Astrocyte (in vitro differentiated cells and primary cell): ENCODE results near the gene THYN1.

ENCODE experiments used
- CTCF ChIP-seq: IDR thresholded peaks from 2 replicates; pipeline ENCODE4 v1.5.1; 2011; ENCODE audit warnings: low read depth, mild to moderate bottlenecking, inconsistent platforms, low read length, moderate library complexity; ENCODE audit not compliant: insufficient read depth
- EZH2 ChIP-seq: IDR thresholded peaks from 2 replicates; pipeline ENCODE4 v1.6.1; 2012; ENCODE audit warnings: mild to moderate bottlenecking, low read length, inconsistent platforms; ENCODE audit not compliant: insufficient read depth

GRCh38 chr11:134271978-134272377 lies 18.8 kb upstream of the THYN1 start:
- no peak for TF ChIP-seq CTCF
- TF ChIP-seq EZH2: no peak
